Right lobe of liver (tissue), 6 donors: ENCODE measurements around the gene SSBP3. TPM values are rescaled to one million over a fixed set of nuclear protein-coding genes. Genes with fewer than 3 reads are reported as not detected.

Experiments used
- ATAC-seq, 4 donors: fragments of 200-7000 bp; cut with Tn5 transposase; one replicate each; pipeline ENCODE4 v1.9.1; 2020; ENCODE audit warnings: mild to moderate bottlenecking in 4 of 4, moderate library complexity in 4 of 4
- DNase-seq, 3 donors: peaks; one replicate each; pipeline ENCODE4 v3.0.0-alpha.2; 2020
- H3K27ac ChIP-seq, 3 donors: fragments of 200-600 bp; one replicate each; pipeline ENCODE4 v1.8.0; 2022
- H3K27me3 ChIP-seq, 2 donors: fragments of 200-600 bp; one replicate each; pipeline ENCODE4 v1.8.0; 2022
- H3K36me3 ChIP-seq, 4 donors: fragments of 200-600 bp; sonication (generic) in 1 of 4; one replicate each; pipeline versions ENCODE4 v1.5.1 to v1.8.0; 2017 to 2022; ENCODE audit warnings: control low read depth in 1 of 4
- H3K4me1 ChIP-seq, 4 donors: fragments of 200-600 bp; sonication (generic) in 1 of 4; one replicate each; pipeline versions ENCODE4 v1.5.1 to v1.8.0; 2017 to 2022; ENCODE audit warnings: control low read depth in 1 of 4
- H3K4me3 ChIP-seq, 3 donors: fragments of 200-600 bp; one replicate each; pipeline ENCODE4 v1.8.0; 2022
- H3K9me3 ChIP-seq, 4 donors: fragments of 200-600 bp; sonication (generic) in 1 of 4; one replicate each; pipeline versions ENCODE4 v1.5.1 to v1.8.0; 2017 to 2022; ENCODE audit warnings: control low read depth in 1 of 4
- CTCF ChIP-seq, 4 donors: fragments of 200-600 bp in 3 of 4; fragments of 450-650 bp in 1 of 4; IDR thresholded peaks; one replicate each; pipeline versions ENCODE4 v1.5.1 to v1.8.0; 2016 to 2022; ENCODE audit warnings: antibody characterized with exemption in 4 of 4, mild to moderate bottlenecking in 2 of 4
- POLR2A ChIP-seq: fragments of 450-650 bp; IDR thresholded peaks from one replicate; pipeline ENCODE4 v1.6.1; 2017; ENCODE audit warnings: antibody characterized with exemption, mild to moderate bottlenecking
- WGBS: methylation state at CpG from one replicate; pipeline ENCODE4 v1.1.6; 2018; ENCODE audit warnings: low coverage, low lambda C conversion rate; ENCODE audit not compliant: insufficient coverage; ENCODE audit errors: missing lambda C conversion rate; 5-methylcytosine and 5-hydroxymethylcytosine counted together
- intact Hi-C, 2 donors: fragments of 100-400 bp; cut with DNase I; formaldehyde crosslinking; loops; one replicate each; pipeline versions ENCODE4 v1.11.2 to v1.14.1; 2022
- total RNA-seq, 6 experiments: library from RNA; depleted of rRNA in 2 of 6; stranded (reverse); fragments of >200 nt in 2 of 6; fragmentation: NEBNext Ultra II Directional in 3 of 6; extraction: Animal tissue kit (Norgen Biotek cat#: 25700) in 3 of 6; gene quantifications; one replicate each; pipeline versions ENCODE4 v1.1.0 to v1.2.4, GENCODE V29; 2016 to 2023
- donor health status: DM: no; HTN: yes; CAD: no.
- donor health status: DM: no; HTN: no; CAD: no.
- donor health status: DM: no; HTN: no; CAD: no.
- donor health status: DM: no; HTN: yes; CAD: no.
- donor health status: DM: no; HTN: yes; CAD: no.

SSBP3 gene
- total RNA-seq, 6 experiments from 2014 or later = 19.4 to 34.1 (median 24.4) TPM

- H3K27me3 ChIP-seq = no peaks in the 10 kb centered on the region
- no peak overlapping the region for H3K4me3 ChIP-seq
- H3K36me3 ChIP-seq = no peaks in the 10 kb centered on the region
- intact Hi-C loops = no loop called here
- DNase-seq (no peak), ATAC-seq (no peak)
- H3K9me3 ChIP-seq = no peaks in the 10 kb centered on the region
- WGBS = 77% methylated on average over 5 of the region's 6 CpGs
- no peak for TF ChIP-seq CTCF (IDR thresholded peaks at IDR 0.05)
- no peak for TF ChIP-seq POLR2A
- peaks cover 0 to 32% (median 14%) of the 10 kb centered on the region in 4 donors for H3K4me1 ChIP-seq
- no peak overlapping the region for H3K27ac ChIP-seq
These were observed 111.3 kb downstream of the SSBP3 start for GRCh38 chr1:54294887-54295286.

GRCh38 chr1:54292002-54292911, 113.9 kb downstream of the SSBP3 start:
- intact Hi-C loops = no loop called here
- WGBS = 69% methylated on average over 3 of the region's 10 CpGs
- TF ChIP-seq CTCF (IDR thresholded peaks at IDR 0.05) = no peak
- no peak for TF ChIP-seq POLR2A
- no peak for DNase-seq
- Histone ChIP-seq H3K36me3 (no peaks in the 10 kb centered on the region), H3K9me3 (no peaks in the 10 kb centered on the region), H3K27ac (no peak overlapping the region), H3K27me3 (no peaks in the 10 kb centered on the region), H3K4me1 (peaks cover 0 to 40% (median 14%) of the 10 kb centered on the region in 4 donors), H3K4me3 (no peak overlapping the region)
- no peak for ATAC-seq

- no peak for ATAC-seq
- intact Hi-C loops = no loop called here
- no peak for DNase-seq
- H3K27me3 ChIP-seq = no peaks in the 10 kb centered on the region
- TF ChIP-seq CTCF (IDR thresholded peaks at IDR 0.05) (no peak), POLR2A (no peak)
- H3K9me3 ChIP-seq = no peaks in the 10 kb centered on the region
- peaks cover 0 to 41% (median 13%) of the 10 kb centered on the region in 4 donors for H3K4me1 ChIP-seq
- no peak overlapping the region for H3K27ac ChIP-seq
- H3K4me3 ChIP-seq = no peak overlapping the region
- 84% methylated on average over 11 of the region's 20 CpGs for WGBS
- H3K36me3 ChIP-seq = no peaks in the 10 kb centered on the region
These were observed 114.8 kb downstream of the SSBP3 start for GRCh38 chr1:54291276-54292001.

- peaks cover 0 to 35% (median 9%) of the 10 kb centered on the region in 4 donors for H3K4me1 ChIP-seq
- 43% methylated on average over 9 of the region's 12 CpGs for WGBS
- no peak for TF ChIP-seq CTCF (IDR thresholded peaks at IDR 0.05)
- intact Hi-C loops = no loop called here
- ATAC-seq (peak; percentile 49 to 74 (median 62)), DNase-seq (no peak)
- H3K27me3 ChIP-seq = no peaks in the 10 kb centered on the region
- peak overlapping the region in 1 of 3 donors; percentile 25 for H3K27ac ChIP-seq
- H3K4me3 ChIP-seq = no peak overlapping the region
- H3K36me3 ChIP-seq = no peaks in the 10 kb centered on the region
- no peaks in the 10 kb centered on the region for H3K9me3 ChIP-seq
These were observed 115.5 kb downstream of the SSBP3 start for GRCh38 chr1:54290506-54291184.
